Choroid plexus epithelial cell (primary cell): ENCODE data around the gene MMP21.

ENCODE experiments used
- DNase-seq: peaks from one replicate; pipeline ENCODE4 v3.0.0-alpha.2; 2010; ENCODE audit warnings: low read depth
- H3K4me3 ChIP-seq: 2 replicates; pipeline ENCODE4 v1.5.1; 2011; ENCODE audit warnings: low read depth, mild to moderate bottlenecking, control low read depth, low read length, moderate library complexity
- TF ChIP-seq, protein P1 (sequence below): conservative IDR thresholded peaks from 2 replicates; pipeline ENCODE4 v1.5.1; 2011; ENCODE audit warnings: low read depth, mild to moderate bottlenecking, control low read depth, inconsistent platforms, low read length, moderate library complexity

Gene MMP21

DNA sequence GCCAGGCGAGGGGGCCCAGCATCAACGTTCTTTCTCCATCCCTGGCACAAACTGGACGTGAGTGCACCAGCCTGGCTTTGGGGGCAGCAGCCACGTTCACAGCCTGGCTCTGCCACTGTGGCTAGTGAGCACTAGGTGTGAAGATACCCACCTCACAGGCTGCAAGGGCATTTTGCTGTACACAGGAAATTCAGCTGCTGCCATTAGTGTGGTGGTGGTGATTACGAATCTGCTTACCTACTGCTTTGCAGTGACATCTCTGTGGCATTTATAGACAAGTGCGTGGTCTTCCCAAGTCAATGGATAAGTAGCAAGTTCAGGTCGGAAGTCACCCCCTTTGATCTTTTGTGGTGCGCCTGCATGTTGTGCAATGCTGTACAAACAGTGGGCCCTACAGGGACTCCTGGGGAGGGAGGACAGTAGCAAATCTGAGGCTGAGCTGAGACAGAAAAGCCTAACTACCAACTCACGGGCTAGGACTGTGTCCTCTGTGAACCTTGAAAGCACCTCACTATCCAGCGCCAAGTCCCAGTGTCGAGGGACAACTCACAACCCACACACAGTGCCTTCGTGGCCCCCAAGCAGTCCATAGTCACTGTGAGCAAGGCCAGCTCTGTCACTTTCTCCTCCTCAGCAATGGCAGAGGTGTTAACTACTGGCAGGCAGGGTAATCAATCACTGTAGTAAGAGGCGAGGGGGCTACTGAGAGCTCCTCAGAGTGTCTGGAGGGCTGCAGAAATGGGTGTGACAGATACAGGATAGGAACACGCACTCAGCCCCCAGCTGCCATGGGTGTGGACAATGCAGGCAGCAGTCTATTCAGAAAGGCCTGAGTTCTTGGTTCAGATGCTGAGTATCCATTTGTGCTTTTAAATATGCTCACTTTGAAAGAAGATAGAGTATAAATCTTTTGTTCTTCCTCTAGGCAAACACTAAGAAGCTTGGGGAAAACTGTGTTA, 17.0 kb upstream of the MMP21 start:
- H3K4me3 ChIP-seq, result no peak overlapping the region
- TF ChIP-seq, protein P1, sequence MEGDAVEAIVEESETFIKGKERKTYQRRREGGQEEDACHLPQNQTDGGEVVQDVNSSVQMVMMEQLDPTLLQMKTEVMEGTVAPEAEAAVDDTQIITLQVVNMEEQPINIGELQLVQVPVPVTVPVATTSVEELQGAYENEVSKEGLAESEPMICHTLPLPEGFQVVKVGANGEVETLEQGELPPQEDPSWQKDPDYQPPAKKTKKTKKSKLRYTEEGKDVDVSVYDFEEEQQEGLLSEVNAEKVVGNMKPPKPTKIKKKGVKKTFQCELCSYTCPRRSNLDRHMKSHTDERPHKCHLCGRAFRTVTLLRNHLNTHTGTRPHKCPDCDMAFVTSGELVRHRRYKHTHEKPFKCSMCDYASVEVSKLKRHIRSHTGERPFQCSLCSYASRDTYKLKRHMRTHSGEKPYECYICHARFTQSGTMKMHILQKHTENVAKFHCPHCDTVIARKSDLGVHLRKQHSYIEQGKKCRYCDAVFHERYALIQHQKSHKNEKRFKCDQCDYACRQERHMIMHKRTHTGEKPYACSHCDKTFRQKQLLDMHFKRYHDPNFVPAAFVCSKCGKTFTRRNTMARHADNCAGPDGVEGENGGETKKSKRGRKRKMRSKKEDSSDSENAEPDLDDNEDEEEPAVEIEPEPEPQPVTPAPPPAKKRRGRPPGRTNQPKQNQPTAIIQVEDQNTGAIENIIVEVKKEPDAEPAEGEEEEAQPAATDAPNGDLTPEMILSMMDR, result no peak
- DNase-seq, result no peak

DNA sequence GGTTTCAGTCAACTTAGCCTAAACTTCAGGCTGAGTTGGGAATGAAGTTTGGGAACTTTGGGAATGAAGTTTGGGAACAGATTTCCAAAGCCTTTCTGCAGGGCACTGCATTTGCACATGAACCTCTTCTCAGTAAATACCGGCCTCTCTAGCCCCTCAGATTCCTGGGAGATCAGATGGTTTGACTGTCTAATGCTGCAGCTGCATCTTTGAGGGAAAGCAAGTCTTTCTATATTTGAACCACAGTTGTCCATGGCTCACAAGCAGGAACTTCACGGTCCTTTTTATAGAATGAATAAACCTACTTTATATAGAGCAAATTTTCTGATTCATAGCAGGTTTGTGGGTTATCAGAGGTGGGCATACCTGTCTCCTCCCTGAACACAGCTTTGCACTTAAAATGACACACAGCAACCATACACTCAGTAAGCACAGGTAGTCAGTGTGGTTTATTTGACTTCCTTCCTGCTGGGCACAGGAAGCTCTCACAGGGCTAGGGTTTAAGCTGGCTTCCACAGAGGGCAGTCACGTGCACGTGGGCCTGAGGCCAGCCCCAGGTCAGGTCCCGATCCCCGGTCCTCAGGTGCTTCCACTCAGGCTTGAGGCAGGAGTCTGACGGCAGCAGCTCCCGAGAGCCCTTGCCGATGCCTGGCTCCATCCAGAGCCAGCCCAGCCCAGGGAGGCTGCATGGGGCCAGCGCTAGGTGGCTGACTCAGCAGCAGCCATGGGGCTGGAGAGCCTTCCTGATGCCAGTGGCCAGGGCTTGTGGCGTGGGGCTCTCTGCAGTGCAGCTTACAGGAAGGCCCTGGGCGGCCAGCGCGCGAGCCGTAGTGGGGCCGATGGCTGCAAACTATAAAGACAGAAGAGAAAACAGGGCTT, 12.8 kb upstream of the MMP21 start:
- TF ChIP-seq, protein P1, result no peak
- DNase-seq, result no peak
- H3K4me3 ChIP-seq, result no peak overlapping the region

DNA sequence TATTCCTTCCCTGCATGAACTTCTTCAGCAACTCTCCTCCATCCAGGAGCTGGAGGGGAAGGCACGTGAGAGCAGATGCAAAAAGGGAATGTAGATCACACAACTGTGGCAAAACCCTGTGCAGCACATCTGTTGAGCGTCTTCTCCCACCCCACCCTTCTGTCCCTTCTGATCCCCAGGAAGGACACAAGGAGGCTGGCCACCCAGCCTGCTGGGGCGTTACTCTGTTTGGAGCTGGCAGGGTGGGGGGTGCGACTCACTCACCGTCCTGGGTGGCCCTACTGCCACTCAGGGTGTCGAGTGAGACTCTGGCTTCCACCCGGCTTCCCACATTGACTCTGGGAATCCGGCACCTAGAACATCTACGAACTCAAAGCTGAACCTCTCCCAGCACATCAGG, 10.2 kb upstream of the MMP21 start:
- DNase-seq, result no peak
- TF ChIP-seq, protein P1, result no peak
- no peak overlapping the region for H3K4me3 ChIP-seq

DNA sequence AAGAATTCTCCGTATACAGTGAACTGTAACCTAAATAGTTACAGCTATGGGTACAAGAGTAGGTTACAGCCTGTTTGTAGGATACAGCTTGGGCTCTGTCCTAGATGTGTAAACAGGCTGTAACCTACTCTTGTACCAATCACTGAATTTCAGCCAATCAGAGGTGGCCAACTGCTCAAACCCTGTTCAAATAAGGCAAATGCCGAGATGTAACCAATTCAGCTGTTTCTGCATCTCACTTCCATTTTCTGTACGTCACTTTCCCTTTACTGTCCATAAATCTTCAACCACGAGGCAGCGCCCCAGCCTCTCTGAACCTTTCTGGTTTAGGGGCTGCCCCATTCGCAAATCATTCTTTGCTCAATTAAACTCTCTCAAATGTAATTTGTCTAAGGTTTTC, 8.3 kb upstream of the MMP21 start:
- H3K4me3 ChIP-seq, result no peak overlapping the region
- no peak for DNase-seq
- TF ChIP-seq, protein P1, result no peak

DNA sequence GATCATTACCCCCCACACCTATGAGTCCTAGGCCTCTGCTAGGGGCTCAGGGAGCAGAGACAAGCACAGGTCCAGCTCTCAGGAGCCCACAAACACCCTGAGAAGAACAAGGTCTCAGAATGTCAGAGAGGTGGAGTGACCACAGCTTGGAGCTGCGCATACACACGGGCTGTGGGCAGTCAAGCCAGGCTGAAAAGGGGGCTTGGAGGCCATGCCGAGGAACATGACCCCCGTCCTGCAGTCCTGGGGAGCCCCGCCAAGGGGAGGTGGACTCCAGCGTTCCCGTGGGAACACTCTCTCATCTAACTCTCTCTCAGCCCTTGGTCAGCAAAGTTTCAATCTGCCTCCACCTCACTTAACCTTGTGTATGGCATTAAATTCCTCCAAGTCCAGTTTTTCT, 7.8 kb upstream of the MMP21 start:
- H3K4me3 ChIP-seq, result no peak overlapping the region
- TF ChIP-seq, protein P1, result no peak
- DNase-seq, result no peak

DNA sequence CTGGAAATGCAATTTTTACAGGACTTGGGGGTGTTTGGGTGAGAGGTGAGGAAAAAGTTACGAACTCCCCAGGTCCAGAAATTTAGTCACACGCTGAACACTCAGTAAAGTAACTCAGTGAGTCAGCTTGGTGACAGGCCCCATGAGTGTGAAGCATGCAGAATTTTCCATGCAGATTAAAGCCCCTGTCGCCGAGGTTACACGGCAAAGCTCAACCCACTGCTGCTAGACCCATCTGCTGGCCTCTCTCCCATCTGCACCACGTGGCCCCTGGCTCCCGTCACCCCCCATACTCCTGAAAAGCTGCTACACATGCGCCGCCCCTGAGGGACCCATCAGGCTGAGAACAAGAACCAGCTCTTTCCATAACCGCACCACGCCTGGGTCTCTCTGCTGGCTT, 7.0 kb upstream of the MMP21 start:
- TF ChIP-seq, protein P1, result no peak
- no peak for DNase-seq
- H3K4me3 ChIP-seq, result no peak overlapping the region
